SIG-M5 treated with dmso at 0.1 percent for 504 hours (cell line): ENCODE measurements around the gene NFKBIE.
A peak's percentile ranks its signal among the peaks of the same experiment; 100 is the strongest.
"Not testable (repeated sequence)": the region's sequence is repeated elsewhere in the genome, so short reads cannot be mapped to it uniquely, and the experiment has no call there.

Experiments
- DNase-seq: peaks from one replicate; lab custom pipeline; 2025; ENCODE audit not compliant: unreplicated experiment; lab: John Stamatoyannopoulos, UW

Gene NFKBIE

GRCh38 chr6:44245912-44246662 is 19.3 kb downstream of the NFKBIE start:
- DNase-seq = peak; percentile 69

- DNase-seq = no peak
Measured at GRCh38 chr6:44245391-44245911, 19.9 kb downstream of the NFKBIE start.

- DNase-seq = no peak
Measured at GRCh38 chr6:44243345-44243744, 22.0 kb downstream of the NFKBIE start.

- DNase-seq = no peak
Measured at GRCh38 chr6:44238687-44239350, 26.5 kb downstream of the NFKBIE start.

- DNase-seq = peak; percentile 55
Measured at GRCh38 chr6:44237813-44238433, 27.4 kb downstream of the NFKBIE start.

- DNase-seq = peak; percentile 86
Measured at GRCh38 chr6:44237021-44237812, 28.1 kb downstream of the NFKBIE start.

GRCh38 chr6:44235891-44236516 is 29.3 kb downstream of the NFKBIE start:
- no peak for DNase-seq

- no peak for DNase-seq
Measured at GRCh38 chr6:44235269-44235668, 30.1 kb downstream of the NFKBIE start.

GRCh38 chr6:44234101-44235025 is 31.0 kb downstream of the NFKBIE start:
- no peak for DNase-seq

GRCh38 chr6:44233567-44234100 is 31.7 kb downstream of the NFKBIE start:
- no peak for DNase-seq

- DNase-seq = no peak
Measured at GRCh38 chr6:44232676-44233566, 32.4 kb downstream of the NFKBIE start.

- DNase-seq = not testable (repeated sequence)
Measured at GRCh38 chr6:44231426-44231825, 33.9 kb downstream of the NFKBIE start.

GRCh38 chr6:44230034-44230675 is 35.2 kb downstream of the NFKBIE start:
- no peak for DNase-seq

GRCh38 chr6:44229376-44230033 is 35.8 kb downstream of the NFKBIE start:
- DNase-seq = no peak

- DNase-seq = no peak
Measured at GRCh38 chr6:44228836-44229235, 36.5 kb downstream of the NFKBIE start.

GRCh38 chr6:44228433-44228832 is 36.9 kb downstream of the NFKBIE start:
- DNase-seq = no peak

- DNase-seq = no peak
Measured at GRCh38 chr6:44228031-44228430, 37.3 kb downstream of the NFKBIE start.
